Loucy (cell line): ENCODE results near the gene GMIP.

Source experiments
- H2AFZ ChIP-seq: fragments of 200-600 bp; sonication (generic); 2 replicates; pipeline ENCODE4 v1.6.0; 2016; ENCODE audit warnings: antibody characterized with exemption, mild to moderate bottlenecking, low read length, moderate library complexity
- H3F3A ChIP-seq: fragments of 200-600 bp; 2 replicates; pipeline ENCODE4 v1.6.0; 2016; ENCODE audit warnings: antibody characterized with exemption, low read depth, mild to moderate bottlenecking
- H3K27me3 ChIP-seq: fragments of 200-600 bp; sonication (generic); 2 replicates; pipeline ENCODE4 v1.6.1; 2014; ENCODE audit warnings: low read length, mild to moderate bottlenecking; ENCODE audit not compliant: insufficient read depth, poor library complexity, severe bottlenecking
- H3K36me3 ChIP-seq: fragments of 200-600 bp; sonication (generic); 2 replicates; pipeline ENCODE4 v1.6.1; 2016; ENCODE audit warnings: low read length; ENCODE audit not compliant: insufficient read depth
- H3K4me1 ChIP-seq: fragments of 200-600 bp; sonication (generic); 2 replicates; pipeline ENCODE4 v1.5.1; 2014; ENCODE audit warnings: low read length, mild to moderate bottlenecking; ENCODE audit not compliant: insufficient read depth, poor library complexity, severe bottlenecking
- H3K4me2 ChIP-seq: fragments of 200-600 bp; sonication (generic); 2 replicates; pipeline ENCODE4 v1.6.0; 2014; ENCODE audit warnings: antibody characterized with exemption, low read length, low read depth, mild to moderate bottlenecking; ENCODE audit not compliant: poor library complexity, severe bottlenecking
- H3K4me3 ChIP-seq: fragments of 200-600 bp; sonication (generic); 2 replicates; pipeline ENCODE4 v1.5.1; 2014; ENCODE audit warnings: low read length, mild to moderate bottlenecking, mixed read lengths; ENCODE audit not compliant: poor library complexity, severe bottlenecking
- H3K79me2 ChIP-seq: fragments of 200-600 bp; sonication (generic); 2 replicates; pipeline ENCODE4 v1.6.1; 2014; ENCODE audit warnings: low read length; ENCODE audit not compliant: insufficient read depth
- H3K9ac ChIP-seq: fragments of 200-600 bp; sonication (generic); 2 replicates; pipeline ENCODE4 v1.6.0; 2014; ENCODE audit warnings: mild to moderate bottlenecking, low read depth, low read length, moderate library complexity; ENCODE audit not compliant: poor library complexity, severe bottlenecking
- H3K9me2 ChIP-seq: fragments of 200-600 bp; sonication (generic); replicated peaks from 2 replicates; pipeline ENCODE4 v1.6.1; 2016; ENCODE audit warnings: low read depth, low read length, mixed read lengths
- H3K9me3 ChIP-seq: fragments of 200-600 bp; sonication (generic); 2 replicates; pipeline ENCODE4 v1.6.1; 2014; ENCODE audit warnings: mild to moderate bottlenecking, antibody characterized with exemption, low read length, low read depth; ENCODE audit not compliant: insufficient read depth
- H4K20me1 ChIP-seq: fragments of 200-600 bp; sonication (generic); 2 replicates; pipeline ENCODE4 v1.6.0; 2014; ENCODE audit warnings: antibody characterized with exemption, low read length, mild to moderate bottlenecking; ENCODE audit not compliant: insufficient read depth, poor library complexity, severe bottlenecking
- EZH2phosphoT487 ChIP-seq: fragments of 200-600 bp; IDR thresholded peaks from 2 replicates; pipeline ENCODE4 v1.6.1; 2018; ENCODE audit warnings: antibody characterized with exemption, mild to moderate bottlenecking, moderate library complexity, borderline replicate concordance
- TF ChIP-seq, protein P1 (sequence below): fragments of 200-600 bp; sonication (generic); conservative IDR thresholded peaks from 2 replicates; pipeline ENCODE4 v1.5.1; 2014; ENCODE audit warnings: mild to moderate bottlenecking, antibody characterized with exemption, low read length

GMIP gene

DNA sequence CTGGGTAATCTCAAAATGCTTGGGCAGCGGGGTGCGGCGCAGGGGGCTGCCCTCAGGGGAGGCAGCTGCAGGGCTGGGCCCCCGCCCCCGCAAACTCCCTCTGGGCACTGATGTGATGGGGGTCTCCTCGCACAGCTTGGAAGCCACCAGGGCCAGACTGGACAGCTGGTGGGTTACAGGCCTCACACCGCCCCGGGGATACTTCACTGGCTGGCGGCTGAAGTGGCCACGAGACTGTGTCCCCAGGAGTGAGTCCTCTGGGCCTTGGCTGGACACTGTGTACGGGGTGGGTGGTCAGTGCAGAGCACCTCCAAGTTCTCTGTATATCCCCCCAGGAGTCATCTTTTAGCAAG, 13.4 kb downstream of the GMIP start:
- no peaks in the 10 kb centered on the region for H3K79me2 ChIP-seq
- H3K27me3 ChIP-seq = no peaks in the 10 kb centered on the region
- no peak overlapping the region for H2AFZ ChIP-seq
- H3K36me3 ChIP-seq = peaks cover 17% of the 10 kb centered on the region; the same call in 1 of the 2 replicates
- no peaks in the 10 kb centered on the region for H3F3A ChIP-seq
- no peak for TF ChIP-seq EZH2phosphoT487
- TF ChIP-seq, protein P1, sequence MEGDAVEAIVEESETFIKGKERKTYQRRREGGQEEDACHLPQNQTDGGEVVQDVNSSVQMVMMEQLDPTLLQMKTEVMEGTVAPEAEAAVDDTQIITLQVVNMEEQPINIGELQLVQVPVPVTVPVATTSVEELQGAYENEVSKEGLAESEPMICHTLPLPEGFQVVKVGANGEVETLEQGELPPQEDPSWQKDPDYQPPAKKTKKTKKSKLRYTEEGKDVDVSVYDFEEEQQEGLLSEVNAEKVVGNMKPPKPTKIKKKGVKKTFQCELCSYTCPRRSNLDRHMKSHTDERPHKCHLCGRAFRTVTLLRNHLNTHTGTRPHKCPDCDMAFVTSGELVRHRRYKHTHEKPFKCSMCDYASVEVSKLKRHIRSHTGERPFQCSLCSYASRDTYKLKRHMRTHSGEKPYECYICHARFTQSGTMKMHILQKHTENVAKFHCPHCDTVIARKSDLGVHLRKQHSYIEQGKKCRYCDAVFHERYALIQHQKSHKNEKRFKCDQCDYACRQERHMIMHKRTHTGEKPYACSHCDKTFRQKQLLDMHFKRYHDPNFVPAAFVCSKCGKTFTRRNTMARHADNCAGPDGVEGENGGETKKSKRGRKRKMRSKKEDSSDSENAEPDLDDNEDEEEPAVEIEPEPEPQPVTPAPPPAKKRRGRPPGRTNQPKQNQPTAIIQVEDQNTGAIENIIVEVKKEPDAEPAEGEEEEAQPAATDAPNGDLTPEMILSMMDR = no peak
- H3K9me2 ChIP-seq = no peaks in the 10 kb centered on the region
- H3K9ac ChIP-seq = no peak overlapping the region
- no peaks in the 10 kb centered on the region for H3K4me1 ChIP-seq
- no peaks in the 10 kb centered on the region for H3K9me3 ChIP-seq
- H3K4me3 ChIP-seq = no peak overlapping the region
- H3K4me2 ChIP-seq = no peak overlapping the region
- no peaks in the 10 kb centered on the region for H4K20me1 ChIP-seq

DNA sequence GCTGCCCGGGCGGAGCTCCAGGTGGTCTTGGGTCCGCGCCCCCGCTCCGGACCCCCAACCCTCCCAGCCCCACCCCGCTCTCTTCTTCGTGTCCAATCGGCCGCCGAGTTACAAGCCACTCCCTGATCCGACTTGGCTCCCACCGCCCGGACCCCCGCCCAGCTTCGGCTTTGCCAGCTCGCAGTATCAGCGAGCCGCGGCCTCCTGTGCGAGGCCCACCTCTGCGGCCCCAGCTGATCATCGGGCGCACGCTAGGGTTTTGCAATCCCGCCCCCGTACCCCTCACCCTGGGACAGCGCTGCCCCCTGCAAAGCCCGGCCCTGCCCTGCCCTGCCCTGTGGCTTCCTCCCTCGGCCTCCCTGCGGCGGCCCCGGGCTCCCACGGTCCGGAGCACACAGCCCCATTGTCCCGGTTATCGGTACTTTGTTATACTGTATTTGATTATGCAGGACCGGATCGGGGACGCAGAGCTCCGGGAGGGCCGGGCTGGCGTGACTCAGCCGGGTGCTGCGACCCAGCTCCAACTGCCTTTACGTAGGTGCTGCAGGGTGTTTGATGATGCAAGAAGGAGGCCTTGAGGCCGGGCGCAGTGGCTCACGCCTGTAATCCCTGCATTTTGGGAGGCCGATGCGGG, 14.8 kb downstream of the GMIP start:
- H3K36me3 ChIP-seq = 0 out of 2 replicates have a peak, but pooled peaks cover 4% of the 10 kb centered on the region
- no peaks in the 10 kb centered on the region for H3K4me1 ChIP-seq
- H3K4me2 ChIP-seq = no peak overlapping the region
- no peaks in the 10 kb centered on the region for H3K9me3 ChIP-seq
- no peak overlapping the region for H2AFZ ChIP-seq
- H3K9ac ChIP-seq = no peak overlapping the region
- H3K9me2 ChIP-seq = no peaks in the 10 kb centered on the region
- no peaks in the 10 kb centered on the region for H3K79me2 ChIP-seq
- no peak overlapping the region for H3K4me3 ChIP-seq
- no peaks in the 10 kb centered on the region for H3K27me3 ChIP-seq
- H3F3A ChIP-seq = no peaks in the 10 kb centered on the region
- no peak for TF ChIP-seq EZH2phosphoT487
- TF ChIP-seq, protein P1 = no peak
- no peaks in the 10 kb centered on the region for H4K20me1 ChIP-seq

DNA sequence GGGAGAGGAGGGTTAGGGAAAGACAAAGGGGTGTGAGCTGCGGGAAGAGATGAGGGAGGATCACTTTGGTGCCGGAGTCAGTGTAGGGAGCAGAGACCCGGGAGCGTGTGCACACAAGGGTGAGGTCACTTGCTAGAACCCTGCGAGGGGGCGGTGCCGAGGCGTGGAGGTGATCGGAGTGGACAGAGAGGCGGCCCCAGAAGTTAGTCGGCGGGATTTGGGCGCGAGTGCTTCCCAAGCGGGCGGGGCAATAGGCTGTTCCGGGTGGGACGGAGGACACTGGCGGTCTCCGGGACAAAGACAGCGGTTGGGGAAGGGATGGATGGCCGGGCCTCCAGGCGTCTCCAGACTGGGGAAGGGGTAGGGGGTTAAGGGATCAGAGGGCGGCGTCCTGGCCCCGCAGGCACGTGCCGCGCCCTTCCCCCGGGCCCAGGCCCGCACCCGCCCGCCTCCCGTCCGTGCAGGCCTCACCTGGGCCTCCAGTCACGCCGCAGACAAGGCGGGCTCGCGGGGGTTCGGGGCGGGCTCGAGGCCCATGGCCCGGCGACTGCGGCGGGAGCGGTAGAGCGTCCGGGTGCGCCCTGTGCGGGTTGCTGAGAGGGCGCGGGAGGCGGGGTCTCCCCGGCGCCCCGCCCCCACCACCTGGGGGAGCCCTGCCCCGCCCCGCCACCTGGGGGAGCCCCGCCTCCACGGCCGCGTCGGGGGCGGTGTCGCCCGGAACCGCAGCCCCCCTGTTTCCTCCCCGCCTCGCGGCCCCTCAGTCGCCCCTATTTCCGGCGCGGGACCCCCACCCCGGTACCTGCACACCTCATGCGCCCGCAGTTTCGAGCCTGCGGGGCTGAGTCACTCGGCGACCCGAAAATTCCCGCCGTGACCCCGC, 15.6 kb downstream of the GMIP start, which contains the start of gene LPAR2:
Gene LPAR2 (minus strand): TSS at position 600 of the 880 bp plus-strand sequence. CDS start 945 bp downstream, outside the sequence.
- H2AFZ ChIP-seq = no peak within 1 kb of the TSS
- no peak within 1 kb of the TSS for H3K4me3 ChIP-seq
- H3K27me3 ChIP-seq = no peaks in the 10 kb centered on the region
- no peaks in the 10 kb centered on the region for H3F3A ChIP-seq
- no peaks in the 10 kb centered on the region for H3K36me3 ChIP-seq
- H3K9me2 ChIP-seq = no peaks in the 10 kb centered on the region
- no peak within 1 kb of the TSS for H3K9ac ChIP-seq
- no peaks in the 10 kb centered on the region for H3K9me3 ChIP-seq
- TF ChIP-seq, protein P1 = no peak
- TF ChIP-seq EZH2phosphoT487 = no peak
- H3K4me1 ChIP-seq = no peaks in the 10 kb centered on the region
- no peaks in the 10 kb centered on the region for H4K20me1 ChIP-seq
- H3K4me2 ChIP-seq = no peak within 1 kb of the TSS
- H3K79me2 ChIP-seq = no peaks in the 10 kb centered on the region
